B cell (primary cell): ENCODE results near the gene EHD1. TPM values are rescaled to one million over a fixed set of nuclear protein-coding genes. Genes with fewer than 3 reads are reported as not detected.

Experiments used
- ATAC-seq: fragments of 200-7000 bp; cut with Tn5 transposase; one replicate; pipeline ENCODE4 v1.10.0; 2021; ENCODE audit warnings: low read depth, mild to moderate bottlenecking, moderate number of reproducible peaks, moderate library complexity
- CTCF ChIA-PET: fragments of 350-600 bp; sonication (Branson Sonifier 250); formaldehyde crosslinking; loops from one replicate; lab custom pipeline; 2021; ENCODE audit warnings: antibody characterized with exemption, inconsistent platforms; lab: Charles Lee
- POLR2A ChIA-PET: fragments of 350-600 bp; sonication (Branson Sonifier 250); formaldehyde crosslinking; loops from one replicate; lab custom pipeline; 2021; ENCODE audit warnings: antibody characterized with exemption; lab: Charles Lee
- DNase-seq: peaks from one replicate; pipeline ENCODE4 v3.0.0; 2013
- H2AFZ ChIP-seq: 2 replicates; pipeline ENCODE4 v1.6.1; 2012; ENCODE audit warnings: mild to moderate bottlenecking, low read depth, low read length; ENCODE audit not compliant: insufficient read depth, poor library complexity, severe bottlenecking
- H3K27ac ChIP-seq, 2 donors: 1 replicate in 1 of 2; 2 replicates in 1 of 2; pipeline ENCODE4 v1.5.1; 2012 to 2013; ENCODE audit warnings: low read length in 2 of 2, mild to moderate bottlenecking in 2 of 2, moderate library complexity in 1 of 2
- H3K27me3 ChIP-seq, 4 experiments: fragments of 200-600 bp in 1 of 4; sonication (generic) in 1 of 4; replicated peaks in 1 of 4; 1 replicate in 2 of 4; 2 replicates in 2 of 4; pipeline versions ENCODE4 v1.6.1 to v1.7.0; 2013 to 2016; ENCODE audit warnings: low read length in 3 of 4, mild to moderate bottlenecking in 2 of 4, mixed read lengths in 1 of 4, moderate library complexity in 1 of 4; ENCODE audit not compliant: insufficient read depth in 4 of 4, control insufficient read depth in 3 of 4; ENCODE audit errors: control extremely low read depth in 1 of 4
- H3K36me3 ChIP-seq, 2 experiments: replicated peaks in 1 of 2; 1 replicate in 1 of 2; 2 replicates in 1 of 2; pipeline versions ENCODE4 v1.6.1 to v1.7.1; 2013; ENCODE audit warnings: low read length in 1 of 2; ENCODE audit not compliant: insufficient read depth in 2 of 2, control insufficient read depth in 1 of 2; ENCODE audit errors: control extremely low read depth in 1 of 2, extremely low read depth in 1 of 2
- H3K4me1 ChIP-seq, 2 donors: fragments of 200-600 bp in 1 of 2; sonication (generic) in 1 of 2; 1 replicate in 1 of 2; 2 replicates in 1 of 2; pipeline versions ENCODE4 v1.5.1 to v1.6.1; 2013 to 2017; ENCODE audit warnings: low read length in 2 of 2; ENCODE audit not compliant: control insufficient read depth in 2 of 2, insufficient read depth in 2 of 2
- H3K4me2 ChIP-seq: replicated peaks from 2 replicates; pipeline ENCODE3; 2012; ENCODE audit warnings: mild to moderate bottlenecking, low read depth, low read length; ENCODE audit not compliant: poor library complexity, severe bottlenecking
- H3K4me3 ChIP-seq, 5 experiments: fragments of 200-600 bp in 1 of 5; sonication (generic) in 1 of 5; 1 replicate in 3 of 5; 2 replicates in 2 of 5; pipeline versions ENCODE4 v1.5.1 to v1.7.0; 2011 to 2016; ENCODE audit warnings: low read length in 4 of 5, mild to moderate bottlenecking in 4 of 5, low read depth in 2 of 5, control low read depth in 1 of 5, moderate library complexity in 1 of 5; ENCODE audit not compliant: insufficient read depth in 1 of 5; ENCODE audit errors: control extremely low read depth in 1 of 5, extremely low read depth in 1 of 5
- H3K79me2 ChIP-seq: fragments of 200-600 bp; sonication (generic); one replicate; pipeline ENCODE4 v1.6.0; 2016; ENCODE audit warnings: low read length; ENCODE audit not compliant: control insufficient read depth, insufficient read depth
- H3K9ac ChIP-seq: fragments of 200-600 bp; sonication (generic); 2 replicates; pipeline ENCODE4 v1.6.1; 2017; ENCODE audit warnings: mild to moderate bottlenecking, low read length, moderate library complexity
- H3K9me3 ChIP-seq, 3 donors: one replicate each; pipeline versions ENCODE4 v1.6.1 to v1.7.1; 2013; ENCODE audit warnings: low read length in 2 of 3; ENCODE audit not compliant: control insufficient read depth in 2 of 3, insufficient read depth in 1 of 3; ENCODE audit errors: control extremely low read depth in 1 of 3
- H4K20me1 ChIP-seq: 2 replicates; pipeline ENCODE4 v1.6.0; 2012; ENCODE audit warnings: mild to moderate bottlenecking, low read length; ENCODE audit not compliant: insufficient read depth, control insufficient read depth, poor library complexity, severe bottlenecking
- H3K27ac Mint-ChIP-seq: one replicate; pipeline ENCODE4 v1.8.0; 2021; ENCODE audit warnings: mixed read lengths
- H3K27me3 Mint-ChIP-seq: one replicate; pipeline ENCODE4 v1.8.0; 2021; ENCODE audit warnings: mixed read lengths
- H3K4me1 Mint-ChIP-seq: one replicate; pipeline ENCODE4 v1.8.0; 2021; ENCODE audit warnings: mixed read lengths
- H3K4me3 Mint-ChIP-seq: one replicate; pipeline ENCODE4 v1.8.0; 2021; ENCODE audit warnings: mixed read lengths
- H3K9me3 Mint-ChIP-seq: one replicate; pipeline ENCODE4 v1.8.0; 2022; ENCODE audit warnings: mixed read lengths; ENCODE audit not compliant: insufficient read depth
- CTCF ChIP-seq: fragments of 200-600 bp; IDR thresholded peaks from one replicate; pipeline ENCODE4 v1.8.0; 2022; ENCODE audit warnings: antibody characterized with exemption, mild to moderate bottlenecking
- EZH2 ChIP-seq: IDR thresholded peaks from 2 replicates; pipeline ENCODE4 v1.6.1; 2012; ENCODE audit warnings: borderline replicate concordance, low read depth, mild to moderate bottlenecking, moderate library complexity, low read length; ENCODE audit not compliant: insufficient read depth, poor library complexity, severe bottlenecking
- whole genome bisulfite sequencing: methylation state at CpG from one replicate; pipeline ENCODE4 v1.1.5; 2013; ENCODE audit warnings: missing lambda C conversion rate; ENCODE audit not compliant: insufficient coverage; 5-methylcytosine and 5-hydroxymethylcytosine counted together
- intact Hi-C: fragments of 100-400 bp; cut with micrococcal nuclease; formaldehyde crosslinking; loops from one replicate; pipeline ENCODE4 v1.10.0; 2022
- polyA plus RNA-seq: library from polyadenylated mRNA; depleted of rRNA; stranded (reverse); fragments of >200 nt; gene quantifications from 2 replicates; pipeline ENCODE4 v1.2.3, GENCODE V29; 2012
- total RNA-seq, 2 donors: library from RNA; stranded (reverse); fragments of 120-200 nt in 1 of 2; gene quantifications; 1 replicate in 1 of 2; 2 replicates in 1 of 2; pipeline versions ENCODE4 v1.2.3 to v1.2.4, GENCODE V29; 2013 to 2022

Gene EHD1
- total and polyA plus RNA-seq, 2 donors (not counting 1 experiment from before 2014, with no cell fraction given): 208 to 280 TPM

DNA sequence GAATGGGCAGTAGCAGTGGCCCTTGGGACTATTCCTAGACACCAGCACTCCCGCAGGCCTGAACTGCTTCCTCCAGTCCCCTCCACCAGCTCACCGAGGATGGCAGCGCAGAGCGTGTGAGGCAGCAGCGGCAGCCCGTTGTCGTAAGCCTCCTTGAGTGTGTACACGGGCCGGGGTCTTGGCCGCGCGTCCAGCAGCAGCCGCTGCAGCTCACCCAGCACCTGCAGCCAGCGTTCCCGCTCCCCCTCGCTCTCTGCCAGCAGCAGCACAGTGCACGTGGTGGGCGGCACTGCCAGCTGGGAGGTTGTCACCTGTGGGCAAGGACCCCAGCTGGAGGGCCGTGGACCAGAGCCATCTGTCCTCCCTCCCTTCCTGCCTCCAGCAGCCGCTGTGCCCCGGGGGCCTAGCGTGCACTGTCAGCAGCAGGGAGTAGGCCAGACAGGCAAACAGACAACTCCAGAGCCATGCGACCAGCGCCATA lies 47.0 kb downstream of the EHD1 start:
- Histone ChIP-seq H3K4me3 (no peak overlapping the region), H3K4me2 (no peak overlapping the region), H2AFZ (no peak overlapping the region), H3K9ac (no peak overlapping the region), H3K36me3 (peaks cover 0 to 11% of the 10 kb centered on the region in 2 experiments), H3K9me3 (no peaks in the 10 kb centered on the region), H3K79me2 (no peaks in the 10 kb centered on the region), H3K27ac (no peak overlapping the region), H3K4me1 (no peaks in the 10 kb centered on the region), H3K27me3 (no peaks in the 10 kb centered on the region), H4K20me1 (no peaks in the 10 kb centered on the region)
- POLR2A ChIA-PET: no interaction called here
- no peak overlapping the region for H3K27ac Mint-ChIP-seq
- 95% methylated on average over 22 of the region's 24 CpGs for WGBS
- CTCF ChIA-PET: interaction anchor here (1.0 kb wide), 1 partner anchor 13 kb away, joined by 3 read pairs; the partner anchor contains the start of gene CDC42BPG
- DNase-seq: no peak
- no peaks in the 10 kb centered on the region for H3K27me3 Mint-ChIP-seq
- no peak overlapping the region for H3K4me3 Mint-ChIP-seq
- intact Hi-C loops: no loop called here
- TF ChIP-seq CTCF: no peak
- TF ChIP-seq EZH2: no peak
- H3K4me1 Mint-ChIP-seq: peaks cover 2% of the 10 kb centered on the region
- ATAC-seq: no peak
- no peaks in the 10 kb centered on the region for H3K9me3 Mint-ChIP-seq

GRCh38 chr11:64829536-64830251 lies 48.7 kb downstream of the EHD1 start:
- H3K4me3 Mint-ChIP-seq: no peak overlapping the region
- POLR2A ChIA-PET: no interaction called here
- no peak overlapping the region for H3K4me2 ChIP-seq
- peaks cover 0 to 11% of the 10 kb centered on the region in 2 experiments for H3K36me3 ChIP-seq
- no peak overlapping the region for H3K27ac Mint-ChIP-seq
- H3K9ac ChIP-seq: no peak overlapping the region
- no peak overlapping the region for H3K27ac ChIP-seq
- ATAC-seq: no peak
- peaks cover 2% of the 10 kb centered on the region for H3K4me1 Mint-ChIP-seq
- H4K20me1 ChIP-seq: no peaks in the 10 kb centered on the region
- H3K27me3 ChIP-seq: no peaks in the 10 kb centered on the region
- H2AFZ ChIP-seq: no peak overlapping the region
- CTCF ChIA-PET: interaction anchor here (1.2 kb wide), 1 partner anchor 64 kb away, joined by 3 read pairs; no protein-coding TSS in a partner anchor
- TF ChIP-seq CTCF (no peak), EZH2 (no peak)
- no peaks in the 10 kb centered on the region for H3K27me3 Mint-ChIP-seq
- no peaks in the 10 kb centered on the region for H3K9me3 Mint-ChIP-seq
- DNase-seq: no peak
- no peaks in the 10 kb centered on the region for H3K79me2 ChIP-seq
- H3K4me3 ChIP-seq: no peak overlapping the region
- intact Hi-C loops: no loop called here
- H3K9me3 ChIP-seq: no peaks in the 10 kb centered on the region
- no peaks in the 10 kb centered on the region for H3K4me1 ChIP-seq
- WGBS: 94% methylated on average over 39 of the region's 43 CpGs
